Measurements from ENCODE around the gene PARP6.

PARP6 gene

GRCh38 chr15:72313448-72313840 lies 41.1 kb upstream of the PARP6 start:
- H2AFZ ChIP-seq (ENCODE audit: low read depth, low read length, severe bottlenecking) = no peak overlapping the region
- H3K9me2 ChIP-seq (replicated peaks; ENCODE audit: insufficient read depth, low read length) = no peaks in the 10 kb centered on the region
- H3K36me3 ChIP-seq (ENCODE audit: low read length) = no peaks in the 10 kb centered on the region
- no peak overlapping the region for H3K4me2 ChIP-seq (ENCODE audit: low read depth, low read length, poor library complexity, severe bottlenecking)
- no peaks in the 10 kb centered on the region for H3K9me3 ChIP-seq (ENCODE audit: insufficient read depth, low read length)
- TF ChIP-seq EZH2phosphoT487 (conservative IDR thresholded peaks at IDR 0.05; ENCODE audit: low read length) (no peak), CTCF (IDR thresholded peaks at IDR 0.05; ENCODE audit: insufficient read depth, low read length, poor library complexity, severe bottlenecking) (no peak)
- no peaks in the 10 kb centered on the region for H3K27me3 ChIP-seq (ENCODE audit: low read length)
- no peaks in the 10 kb centered on the region for H3F3A ChIP-seq (ENCODE audit: insufficient read depth)
- no peak overlapping the region for H3K4me3 ChIP-seq (ENCODE audit: insufficient read depth, low read length, poor library complexity, severe bottlenecking)
- no peak overlapping the region for H3K27ac ChIP-seq (ENCODE audit: low read depth, low read length)
- H3K9ac ChIP-seq (ENCODE audit: low read length) = no peak overlapping the region
- H3K79me2 ChIP-seq (ENCODE audit: insufficient read depth, low read length) = no peaks in the 10 kb centered on the region
- H4K20me1 ChIP-seq (ENCODE audit: low read depth, low read length) = no peaks in the 10 kb centered on the region

- Histone ChIP-seq H3K9ac (ENCODE audit: low read length) (no peak overlapping the region), H4K20me1 (ENCODE audit: low read depth, low read length) (no peaks in the 10 kb centered on the region), H3F3A (ENCODE audit: insufficient read depth) (no peaks in the 10 kb centered on the region), H3K27me3 (ENCODE audit: low read length) (no peaks in the 10 kb centered on the region), H3K9me3 (ENCODE audit: insufficient read depth, low read length) (no peaks in the 10 kb centered on the region), H3K27ac (ENCODE audit: low read depth, low read length) (no peak overlapping the region), H3K79me2 (ENCODE audit: insufficient read depth, low read length) (no peaks in the 10 kb centered on the region), H3K4me3 (ENCODE audit: insufficient read depth, low read length, poor library complexity, severe bottlenecking) (no peak overlapping the region), H3K4me2 (ENCODE audit: low read depth, low read length, poor library complexity, severe bottlenecking) (no peak overlapping the region), H2AFZ (ENCODE audit: low read depth, low read length, severe bottlenecking) (no peak overlapping the region), H3K36me3 (ENCODE audit: low read length) (no peaks in the 10 kb centered on the region), H3K9me2 (replicated peaks; ENCODE audit: insufficient read depth, low read length) (no peaks in the 10 kb centered on the region)
- TF ChIP-seq CTCF (IDR thresholded peaks at IDR 0.05; ENCODE audit: insufficient read depth, low read length, poor library complexity, severe bottlenecking) = peak; percentile 73
- TF ChIP-seq EZH2phosphoT487 (conservative IDR thresholded peaks at IDR 0.05; ENCODE audit: low read length) = no peak
These were observed 40.5 kb upstream of the PARP6 start for GRCh38 chr15:72312605-72313447.

GRCh38 chr15:72307026-72307425 lies 34.7 kb upstream of the PARP6 start:
- no peak overlapping the region for H2AFZ ChIP-seq (ENCODE audit: low read depth, low read length, severe bottlenecking)
- no peaks in the 10 kb centered on the region for H3K36me3 ChIP-seq (ENCODE audit: low read length)
- H3K9me3 ChIP-seq (ENCODE audit: insufficient read depth, low read length) = no peaks in the 10 kb centered on the region
- no peak overlapping the region for H3K9ac ChIP-seq (ENCODE audit: low read length)
- no peaks in the 10 kb centered on the region for H4K20me1 ChIP-seq (ENCODE audit: low read depth, low read length)
- TF ChIP-seq CTCF (IDR thresholded peaks at IDR 0.05; ENCODE audit: insufficient read depth, low read length, poor library complexity, severe bottlenecking) = no peak
- no peak for TF ChIP-seq EZH2phosphoT487 (conservative IDR thresholded peaks at IDR 0.05; ENCODE audit: low read length)
- no peaks in the 10 kb centered on the region for H3K9me2 ChIP-seq (replicated peaks; ENCODE audit: insufficient read depth, low read length)
- H3F3A ChIP-seq (ENCODE audit: insufficient read depth) = no peaks in the 10 kb centered on the region
- H3K27me3 ChIP-seq (ENCODE audit: low read length) = no peaks in the 10 kb centered on the region
- H3K4me3 ChIP-seq (ENCODE audit: insufficient read depth, low read length, poor library complexity, severe bottlenecking) = no peak overlapping the region
- no peak overlapping the region for H3K4me2 ChIP-seq (ENCODE audit: low read depth, low read length, poor library complexity, severe bottlenecking)
- H3K79me2 ChIP-seq (ENCODE audit: insufficient read depth, low read length) = no peaks in the 10 kb centered on the region
- H3K27ac ChIP-seq (ENCODE audit: low read depth, low read length) = no peak overlapping the region
